ENCODE data around the gene SPATS2L.

The SPATS2L gene, protein sequence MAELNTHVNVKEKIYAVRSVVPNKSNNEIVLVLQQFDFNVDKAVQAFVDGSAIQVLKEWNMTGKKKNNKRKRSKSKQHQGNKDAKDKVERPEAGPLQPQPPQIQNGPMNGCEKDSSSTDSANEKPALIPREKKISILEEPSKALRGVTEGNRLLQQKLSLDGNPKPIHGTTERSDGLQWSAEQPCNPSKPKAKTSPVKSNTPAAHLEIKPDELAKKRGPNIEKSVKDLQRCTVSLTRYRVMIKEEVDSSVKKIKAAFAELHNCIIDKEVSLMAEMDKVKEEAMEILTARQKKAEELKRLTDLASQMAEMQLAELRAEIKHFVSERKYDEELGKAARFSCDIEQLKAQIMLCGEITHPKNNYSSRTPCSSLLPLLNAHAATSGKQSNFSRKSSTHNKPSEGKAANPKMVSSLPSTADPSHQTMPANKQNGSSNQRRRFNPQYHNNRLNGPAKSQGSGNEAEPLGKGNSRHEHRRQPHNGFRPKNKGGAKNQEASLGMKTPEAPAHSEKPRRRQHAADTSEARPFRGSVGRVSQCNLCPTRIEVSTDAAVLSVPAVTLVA

DNA sequence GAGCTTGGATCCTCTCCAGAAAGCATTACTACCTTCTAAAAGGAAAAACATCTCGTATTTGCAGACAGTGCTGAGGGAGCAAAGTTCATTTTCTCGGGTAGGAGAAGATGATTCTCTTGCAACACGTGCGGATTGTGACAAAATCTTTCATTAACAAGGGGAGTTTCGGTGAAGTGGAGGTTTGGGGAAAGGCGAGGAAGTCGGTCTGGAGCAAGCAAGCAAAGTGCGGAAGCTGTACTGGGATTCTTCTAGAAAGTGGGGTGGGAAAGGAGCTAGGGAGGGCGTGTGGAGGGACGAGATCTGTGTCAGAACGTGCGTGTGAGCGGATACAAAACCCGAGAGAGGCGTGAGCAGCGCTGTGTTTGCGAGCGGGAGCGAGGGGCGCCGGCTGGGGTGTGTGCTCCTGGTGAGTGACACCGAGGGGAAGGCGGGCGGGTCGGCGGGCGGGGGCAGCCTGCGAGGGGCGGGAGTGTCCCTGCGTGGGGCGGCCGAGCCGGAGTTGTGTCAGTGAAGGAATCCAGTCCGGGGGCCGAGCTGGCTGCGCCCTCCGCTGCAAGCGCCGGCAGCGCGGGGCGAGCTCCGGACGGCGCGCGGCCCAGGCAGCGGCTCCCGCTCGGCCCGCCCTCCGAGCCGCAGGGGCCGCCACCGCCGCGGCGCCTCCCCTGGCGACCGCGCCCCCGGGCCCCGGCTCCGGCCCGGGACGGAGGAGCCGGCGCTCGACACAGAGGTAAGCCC, at the start of gene SPATS2L:
TSS of gene SPATS2L (plus strand) at position 498 of the 735 bp plus-strand sequence. CDS start 82,552 bp downstream, outside the sequence.
- no peak for FAIRE-seq

DNA sequence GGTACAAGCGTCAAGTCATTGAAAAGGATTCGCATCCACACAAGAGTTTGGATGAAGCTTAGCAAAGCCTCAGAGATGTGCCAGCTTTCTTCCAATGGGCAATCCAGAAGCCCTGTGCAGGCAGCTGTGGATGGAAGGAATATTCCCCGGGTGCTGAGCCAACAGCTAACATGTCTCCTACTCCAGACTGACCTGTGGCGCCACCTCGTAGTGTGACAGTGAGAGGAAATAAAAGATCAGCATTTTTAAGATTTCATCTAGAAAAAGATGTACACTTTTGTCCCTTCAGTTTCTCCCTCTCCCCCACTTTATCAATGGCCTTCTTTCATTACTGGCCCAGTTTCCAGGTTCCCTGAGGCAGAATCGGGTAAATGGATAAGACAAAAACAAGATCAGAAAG, 48.9 kb upstream of the SPATS2L start:
- no peak for FAIRE-seq

DNA sequence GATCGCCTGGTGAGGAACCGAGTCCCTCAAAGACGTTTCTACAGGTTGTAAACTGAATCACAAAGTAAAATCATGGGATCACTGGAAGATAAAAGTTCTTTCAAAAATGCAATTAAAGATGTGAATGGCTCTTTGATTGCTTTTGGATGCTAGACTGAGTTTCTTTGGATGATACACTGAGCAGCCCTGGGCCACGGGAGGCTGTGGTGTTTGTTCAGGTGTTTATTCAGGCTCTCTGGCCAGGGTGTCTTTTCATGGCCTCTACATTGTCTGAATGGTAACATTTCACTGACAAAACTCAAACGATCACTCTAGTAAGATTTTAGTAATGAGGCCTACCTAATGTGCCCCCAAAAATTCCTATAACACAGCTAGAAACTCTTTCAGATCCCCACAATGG, 48.4 kb upstream of the SPATS2L start:
- FAIRE-seq = no peak

DNA sequence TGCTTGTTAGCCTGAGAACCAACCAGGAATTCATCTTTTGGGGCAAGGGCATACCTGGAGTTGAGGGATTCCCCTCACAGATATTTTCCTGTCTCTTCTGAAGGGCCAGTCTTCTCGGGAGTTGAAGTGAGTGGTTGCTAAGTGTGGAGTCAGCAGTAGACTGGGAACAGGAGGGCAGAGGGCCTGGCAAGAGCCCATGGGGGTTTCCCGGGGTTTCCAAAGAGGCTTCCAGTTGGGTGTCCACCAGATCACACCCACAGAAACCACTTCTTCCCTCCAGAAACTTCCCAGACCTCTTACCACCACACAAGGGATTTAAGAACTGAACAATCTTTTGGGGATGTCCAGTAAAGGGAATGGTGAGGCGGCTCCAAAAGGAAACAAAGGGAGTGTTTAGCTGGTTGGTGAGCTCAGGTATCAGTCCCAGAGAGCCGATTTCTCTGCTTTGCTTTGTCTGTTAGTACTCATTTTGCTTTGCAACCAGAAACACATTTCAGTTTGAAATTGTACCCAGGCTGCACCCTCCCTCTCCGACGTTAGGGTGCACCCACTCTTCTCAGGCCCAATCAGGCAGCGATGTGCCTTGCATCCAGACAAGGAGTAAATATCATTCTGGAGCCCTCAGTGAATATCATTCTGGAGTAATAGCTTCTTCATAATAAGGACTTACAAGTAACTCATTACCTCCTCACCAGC, 47.5 kb upstream of the SPATS2L start:
- FAIRE-seq = no peak

DNA sequence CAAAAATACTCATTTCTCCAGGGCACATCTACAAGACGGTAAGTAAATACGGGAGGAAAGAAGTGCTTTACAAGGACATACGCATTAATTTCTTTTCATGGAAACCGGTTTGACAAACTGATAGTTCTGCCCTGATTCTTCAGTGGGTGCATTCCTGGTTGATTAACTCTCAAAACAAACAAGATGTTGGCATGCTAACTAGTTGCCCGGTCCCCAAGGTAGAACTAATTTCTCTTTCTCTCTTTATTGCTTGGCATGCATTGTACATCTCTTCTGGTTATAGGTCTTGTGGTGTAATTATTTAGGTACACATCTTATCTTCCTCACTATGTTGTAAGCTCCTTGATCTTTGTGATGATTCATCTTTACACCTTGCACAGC, 46.9 kb upstream of the SPATS2L start:
- FAIRE-seq = no peak

DNA sequence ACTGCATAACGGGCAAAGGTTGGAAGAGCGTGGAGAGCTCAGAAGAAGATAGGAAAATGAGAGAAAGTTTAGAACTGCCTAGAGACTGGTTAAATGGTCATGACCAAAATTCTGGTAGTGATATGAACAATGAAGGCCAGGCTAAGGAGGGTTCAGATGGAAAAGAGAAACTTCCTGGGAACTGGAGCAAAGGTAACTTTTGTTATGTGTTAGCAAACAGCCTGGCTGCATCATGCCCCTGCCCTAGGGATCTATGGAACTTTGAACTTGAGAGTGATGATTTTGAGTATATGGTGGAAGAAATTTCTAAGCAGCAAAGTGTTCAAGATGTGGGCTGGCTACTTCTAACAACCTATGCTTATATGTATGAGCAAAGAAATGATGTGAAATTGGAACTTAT, 44.4 kb upstream of the SPATS2L start:
- no peak for FAIRE-seq

DNA sequence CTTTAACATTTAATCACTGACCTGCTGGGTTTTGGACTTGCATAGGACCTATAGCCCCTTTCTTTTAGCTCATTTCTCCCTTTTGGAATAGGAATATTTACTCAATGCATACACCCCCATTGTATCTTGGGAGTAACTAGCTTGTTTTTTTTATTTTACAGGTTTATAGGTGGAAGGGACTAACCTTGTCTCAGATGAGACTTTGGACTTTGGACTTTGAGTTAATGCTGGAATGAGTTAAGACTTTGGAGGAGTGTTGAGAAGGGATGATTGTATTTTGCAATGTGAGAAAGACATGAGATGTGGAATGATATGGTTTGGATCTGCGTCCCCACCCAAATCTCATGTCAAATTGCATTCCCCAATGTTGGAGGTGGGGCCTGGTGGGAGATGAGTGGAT, 43.2 kb upstream of the SPATS2L start:
- FAIRE-seq = no peak

DNA sequence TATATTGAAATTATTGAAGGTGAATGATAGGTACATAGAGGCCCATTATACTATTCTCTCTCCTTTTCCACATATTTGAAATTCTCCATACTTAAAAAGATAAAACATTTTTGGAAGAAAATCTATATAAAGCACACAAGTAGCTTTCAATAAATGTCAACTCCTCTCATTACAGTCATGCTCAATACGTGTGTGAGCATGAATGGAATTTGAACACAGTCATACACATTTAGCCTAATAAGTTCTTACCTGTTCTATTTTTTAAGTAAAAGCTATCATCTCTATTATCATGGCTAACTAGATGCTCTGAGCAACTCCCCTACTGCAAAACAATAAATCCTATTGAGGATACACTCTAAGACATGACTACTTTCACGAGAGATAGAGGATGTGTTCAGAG, 41.9 kb upstream of the SPATS2L start:
- FAIRE-seq = no peak

DNA sequence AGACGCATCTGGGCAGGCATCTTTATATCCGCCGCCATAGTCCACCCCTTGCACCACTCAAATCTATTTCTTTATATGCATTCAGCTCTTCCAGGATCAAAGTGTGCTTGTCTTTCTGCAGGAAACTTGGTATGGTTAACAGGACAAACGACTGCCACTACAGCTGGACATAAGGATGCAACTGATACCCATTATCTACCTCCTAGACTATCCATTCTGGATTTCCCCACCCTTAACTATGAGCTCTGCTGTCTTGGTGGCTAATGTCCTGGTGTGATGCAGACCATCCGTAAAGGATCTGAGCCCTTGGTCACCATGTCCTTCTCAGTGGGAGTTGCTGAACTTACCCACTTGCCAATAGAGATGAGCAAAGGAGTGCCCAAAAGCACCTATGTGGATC, 40.1 kb upstream of the SPATS2L start:
- no peak for FAIRE-seq

DNA sequence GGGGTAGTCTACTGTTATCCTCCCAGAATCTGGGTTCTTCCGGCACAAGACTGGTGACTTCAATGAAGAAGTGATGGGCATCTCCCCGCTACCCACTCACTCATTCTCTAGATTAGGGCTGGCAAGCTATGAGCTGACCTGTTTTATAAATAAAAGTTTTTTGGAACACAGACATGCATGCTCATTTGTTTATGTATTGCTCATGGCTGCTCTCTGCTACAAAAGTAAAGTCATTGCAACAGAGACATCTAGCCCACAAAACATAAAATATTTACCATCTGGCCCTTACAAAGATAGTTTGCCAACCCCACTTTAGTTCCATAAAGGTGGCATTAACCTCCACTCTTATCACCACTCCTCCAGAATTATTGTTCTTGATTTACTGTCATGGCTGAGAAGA, 39.1 kb upstream of the SPATS2L start:
- no peak for FAIRE-seq

DNA sequence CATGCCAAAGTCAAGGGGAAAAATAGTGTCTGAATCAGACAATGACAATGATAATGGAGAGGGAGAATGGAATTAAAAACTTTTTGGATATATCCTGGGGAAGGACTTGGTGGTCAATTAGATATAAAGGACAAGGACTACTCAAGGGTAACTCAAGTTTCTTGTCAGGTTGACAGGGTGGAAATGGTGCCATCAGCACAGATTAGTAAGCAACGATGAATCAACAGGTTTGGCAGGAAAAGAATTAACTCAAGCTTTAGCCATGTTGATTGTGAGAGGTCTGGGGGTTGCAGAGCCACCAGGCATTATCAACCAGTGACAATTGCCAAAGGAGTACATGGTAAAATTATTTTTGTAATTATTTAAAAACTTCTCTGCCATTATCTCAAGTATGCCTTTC, 35.8 kb upstream of the SPATS2L start:
- FAIRE-seq = no peak

DNA sequence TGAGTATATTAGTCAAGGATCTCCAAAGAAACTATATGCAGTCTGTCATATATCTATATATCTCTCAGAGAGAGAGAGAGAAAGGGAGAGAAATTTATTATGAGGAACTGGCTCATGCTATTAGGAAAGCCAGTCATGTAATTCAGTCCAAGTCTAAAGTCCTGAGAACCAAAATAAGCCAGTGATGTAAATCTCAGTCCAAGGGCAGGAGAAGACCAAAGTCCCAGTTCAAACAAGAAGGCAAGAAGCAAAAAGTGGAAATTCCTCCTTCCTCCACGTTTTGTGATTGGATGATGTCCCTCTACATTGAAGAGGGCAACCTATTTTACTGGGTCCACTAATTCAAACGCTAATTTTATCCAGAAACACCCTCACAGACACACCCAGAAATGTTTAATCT, 34.2 kb upstream of the SPATS2L start:
- FAIRE-seq = no peak

DNA sequence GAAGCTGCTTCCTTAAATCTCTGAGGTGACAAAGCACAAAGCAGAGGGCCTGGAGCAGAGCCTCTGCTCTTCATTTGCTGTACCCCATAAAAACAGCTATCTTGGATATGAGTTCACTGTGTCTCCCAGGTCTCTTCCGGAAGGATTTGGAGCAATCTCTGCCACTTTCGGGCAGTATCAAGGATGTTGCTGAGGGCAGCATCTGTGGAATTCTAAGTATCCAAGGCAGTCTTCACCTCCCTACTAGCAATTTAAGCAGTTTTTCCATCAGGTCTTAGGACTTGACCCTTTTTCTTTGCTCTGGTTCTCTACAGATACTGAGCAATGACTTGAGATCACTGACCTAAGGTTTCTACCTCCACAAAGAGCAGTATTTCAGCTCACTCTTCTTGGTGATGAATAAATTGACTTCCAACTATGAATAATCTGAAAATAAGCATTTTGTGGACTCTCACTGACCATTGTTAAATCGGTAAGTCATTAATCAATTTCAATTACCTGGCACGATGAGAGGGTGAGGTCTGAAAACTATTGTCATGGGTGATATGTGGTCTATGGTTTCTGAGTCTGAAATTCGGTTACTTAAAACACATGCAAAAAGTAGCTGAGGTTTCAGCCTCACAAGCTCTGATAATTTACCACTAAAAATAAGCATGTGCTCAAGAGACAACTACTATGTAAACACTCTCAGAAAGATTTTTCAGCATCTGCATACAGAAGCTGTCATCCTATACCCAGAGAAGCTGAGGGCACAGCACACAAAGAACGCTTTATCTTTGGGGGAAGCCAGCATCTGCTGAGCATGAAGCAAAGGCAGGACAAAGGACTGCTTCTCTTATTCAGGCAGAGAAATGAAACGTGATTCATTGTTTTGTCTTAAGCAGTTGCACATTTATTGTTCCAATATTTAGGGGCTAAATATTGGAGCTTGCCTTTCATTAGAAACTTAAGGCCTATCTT, 32.1 kb upstream of the SPATS2L start:
- no peak for FAIRE-seq

DNA sequence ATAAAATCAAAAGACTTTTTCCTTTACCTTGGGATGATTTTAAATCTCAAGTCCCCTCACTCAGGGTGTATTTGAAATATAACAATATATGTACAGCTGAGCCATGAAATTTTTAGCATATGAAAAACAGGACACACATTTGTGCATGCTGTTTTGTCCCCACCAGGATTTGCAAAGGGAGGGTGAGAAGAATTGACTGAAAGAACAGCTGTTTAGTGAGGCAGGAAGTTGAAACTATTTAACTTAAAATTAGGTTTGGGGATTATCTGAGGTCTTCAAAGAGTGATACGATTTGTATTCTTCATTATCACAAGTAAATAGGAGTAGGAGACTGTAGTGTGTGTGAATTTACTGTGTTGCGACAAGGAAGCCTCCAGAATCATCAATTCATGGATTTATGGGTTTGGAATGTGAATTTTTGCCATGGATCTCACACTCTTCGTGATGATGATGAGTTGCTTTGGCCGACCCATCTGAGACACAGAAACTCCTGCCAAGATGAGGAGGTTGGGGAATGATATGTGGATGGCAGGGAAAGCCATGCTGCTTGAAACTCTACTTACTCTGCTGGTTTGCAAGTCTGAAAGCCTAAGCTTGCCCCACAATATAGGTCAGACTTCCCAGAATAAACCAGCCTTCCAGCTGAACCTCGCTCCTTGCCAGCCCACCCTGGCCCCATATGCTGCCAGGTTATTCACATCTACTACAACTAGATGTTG, 31.0 kb upstream of the SPATS2L start:
- FAIRE-seq = no peak

DNA sequence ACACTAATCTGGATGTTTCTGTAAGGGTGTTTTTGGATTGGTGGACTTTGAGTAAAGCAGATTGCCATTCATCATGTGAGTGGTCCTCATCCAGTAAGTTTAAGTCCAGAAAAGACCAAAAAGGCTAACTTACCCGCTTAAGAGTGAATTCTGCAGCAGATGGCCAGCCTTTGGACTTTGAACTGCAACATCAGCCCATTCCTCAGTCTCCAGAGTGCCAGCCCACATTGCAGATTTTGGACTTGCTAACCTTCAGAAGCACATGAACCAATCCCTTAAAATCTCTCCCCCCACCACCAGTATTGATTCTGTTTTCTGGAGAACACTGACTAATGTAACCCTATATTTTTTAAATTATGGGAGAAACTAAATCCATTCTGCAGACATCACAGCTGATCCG, 30.0 kb upstream of the SPATS2L start:
- no peak for FAIRE-seq

DNA sequence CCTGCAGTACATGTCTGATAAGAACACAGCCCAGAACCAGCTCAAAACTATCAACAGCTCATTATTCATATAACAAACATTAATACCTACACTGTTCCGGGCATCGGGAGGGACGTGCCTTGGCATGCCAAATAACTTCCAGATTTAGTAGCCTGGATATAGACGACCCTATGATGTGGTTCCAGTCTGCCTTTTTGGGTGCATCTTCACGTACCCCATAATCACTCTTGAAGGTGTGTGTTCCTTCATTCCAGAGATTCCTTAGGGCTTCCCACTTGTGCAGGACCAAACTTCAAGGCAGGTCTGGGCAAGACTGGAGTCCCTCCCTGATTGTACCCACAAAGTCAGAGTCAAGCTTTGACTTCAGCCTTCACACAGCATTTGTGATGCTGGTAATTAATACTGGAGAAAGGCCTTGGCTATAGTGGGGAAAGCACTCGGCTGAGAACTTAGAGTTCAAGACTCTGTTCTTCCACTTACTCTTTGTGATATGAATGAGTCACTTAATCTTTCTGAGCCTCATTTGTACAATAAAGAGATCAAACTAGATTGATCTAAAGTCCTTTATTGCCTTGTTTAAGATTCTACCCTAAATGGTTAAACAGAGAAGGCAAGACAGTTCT, 27.7 kb upstream of the SPATS2L start:
- FAIRE-seq = no peak

DNA sequence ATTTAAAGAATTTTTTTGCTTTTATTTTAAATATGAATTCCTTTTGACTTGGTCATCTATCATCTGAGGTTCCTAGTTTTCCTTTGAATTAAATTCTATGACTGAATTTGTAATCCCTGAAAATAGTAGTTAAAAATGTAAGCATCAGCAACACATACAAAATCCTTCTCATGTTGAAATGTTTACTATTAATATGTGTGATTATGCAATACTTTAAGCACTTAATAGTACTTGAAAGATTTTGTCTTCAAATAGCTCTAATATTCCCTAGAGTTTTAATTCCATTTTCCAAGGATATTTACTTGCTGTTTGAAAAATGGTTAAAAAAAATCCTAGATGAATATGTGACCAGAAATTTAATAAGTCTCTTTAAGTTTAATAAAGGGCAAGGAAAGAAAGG, 26.6 kb upstream of the SPATS2L start:
- no peak for FAIRE-seq

DNA sequence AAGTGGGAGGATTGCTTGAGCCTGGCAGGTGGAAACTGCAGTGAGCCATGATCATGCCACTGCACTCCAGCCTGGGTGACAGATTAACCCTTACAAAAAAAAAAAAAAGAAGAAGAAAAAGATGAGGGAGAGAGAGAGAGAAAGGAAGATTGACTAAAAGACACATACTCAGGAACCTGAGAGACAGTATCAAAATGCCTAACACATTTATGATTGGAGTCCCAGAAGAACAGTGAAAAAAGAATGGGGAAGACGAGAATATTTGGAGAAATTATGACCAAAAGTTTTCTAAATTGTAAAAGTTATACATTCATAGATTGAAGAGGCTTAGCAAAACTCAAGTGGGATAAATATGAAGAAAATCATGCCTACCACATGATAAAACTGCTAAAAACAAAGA, 19.9 kb upstream of the SPATS2L start:
- FAIRE-seq = no peak

DNA sequence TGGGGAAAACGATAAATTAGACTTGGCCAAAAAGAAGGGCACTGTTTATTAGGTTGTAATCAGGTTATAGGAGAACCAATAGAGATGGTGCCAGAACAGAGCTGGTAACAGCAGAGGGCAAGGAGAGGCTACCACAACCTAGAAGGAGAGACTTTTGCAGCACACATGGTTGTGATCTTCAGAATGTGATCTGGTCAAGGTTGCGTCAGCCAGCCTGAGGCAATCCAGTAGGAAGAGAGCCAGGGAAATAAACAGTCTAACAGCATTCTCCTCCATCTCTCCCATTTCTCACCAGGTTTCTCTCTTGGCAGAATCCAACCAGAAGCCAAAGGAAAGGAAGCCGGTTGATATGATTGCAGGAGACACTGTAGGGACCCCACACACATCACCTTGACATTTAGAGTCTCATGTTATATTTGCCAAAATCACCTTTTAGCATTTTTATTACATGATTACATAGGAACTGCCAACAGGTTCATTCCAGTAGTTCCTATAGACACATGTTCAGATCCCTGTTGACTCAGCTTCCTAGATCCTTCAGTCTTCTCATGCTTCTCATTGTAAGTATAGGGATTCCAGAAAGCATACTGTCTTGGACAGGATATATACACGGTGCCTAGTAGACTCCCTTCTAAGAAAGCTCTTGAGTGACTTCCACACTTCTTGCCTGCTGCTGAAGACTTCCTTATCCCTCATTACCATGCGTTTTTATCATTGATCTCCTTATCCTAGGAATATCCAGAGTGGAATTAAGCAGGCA, 17.6 kb upstream of the SPATS2L start:
- FAIRE-seq = no peak

DNA sequence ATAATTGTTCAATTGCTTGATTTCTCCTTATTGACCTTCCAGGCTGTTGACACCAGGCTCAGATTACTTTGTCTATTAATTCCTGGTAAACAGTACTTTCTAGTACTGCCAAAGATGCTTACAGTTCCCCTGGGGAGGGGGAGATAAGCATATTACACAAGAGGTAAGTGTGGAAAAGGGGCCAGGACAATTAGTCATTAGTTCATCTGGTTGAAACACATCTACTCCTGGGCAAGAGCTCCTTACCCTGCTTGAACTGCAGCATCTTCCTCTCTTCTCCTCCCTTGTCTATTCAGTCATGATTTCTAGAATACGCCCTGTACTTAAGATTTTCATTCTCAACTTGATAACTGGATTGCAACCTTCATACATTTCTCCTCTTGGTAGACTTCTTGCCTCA, 10.4 kb upstream of the SPATS2L start:
- no peak for FAIRE-seq
